ENCODE data around the gene TSFM.

Gene TSFM

DNA sequence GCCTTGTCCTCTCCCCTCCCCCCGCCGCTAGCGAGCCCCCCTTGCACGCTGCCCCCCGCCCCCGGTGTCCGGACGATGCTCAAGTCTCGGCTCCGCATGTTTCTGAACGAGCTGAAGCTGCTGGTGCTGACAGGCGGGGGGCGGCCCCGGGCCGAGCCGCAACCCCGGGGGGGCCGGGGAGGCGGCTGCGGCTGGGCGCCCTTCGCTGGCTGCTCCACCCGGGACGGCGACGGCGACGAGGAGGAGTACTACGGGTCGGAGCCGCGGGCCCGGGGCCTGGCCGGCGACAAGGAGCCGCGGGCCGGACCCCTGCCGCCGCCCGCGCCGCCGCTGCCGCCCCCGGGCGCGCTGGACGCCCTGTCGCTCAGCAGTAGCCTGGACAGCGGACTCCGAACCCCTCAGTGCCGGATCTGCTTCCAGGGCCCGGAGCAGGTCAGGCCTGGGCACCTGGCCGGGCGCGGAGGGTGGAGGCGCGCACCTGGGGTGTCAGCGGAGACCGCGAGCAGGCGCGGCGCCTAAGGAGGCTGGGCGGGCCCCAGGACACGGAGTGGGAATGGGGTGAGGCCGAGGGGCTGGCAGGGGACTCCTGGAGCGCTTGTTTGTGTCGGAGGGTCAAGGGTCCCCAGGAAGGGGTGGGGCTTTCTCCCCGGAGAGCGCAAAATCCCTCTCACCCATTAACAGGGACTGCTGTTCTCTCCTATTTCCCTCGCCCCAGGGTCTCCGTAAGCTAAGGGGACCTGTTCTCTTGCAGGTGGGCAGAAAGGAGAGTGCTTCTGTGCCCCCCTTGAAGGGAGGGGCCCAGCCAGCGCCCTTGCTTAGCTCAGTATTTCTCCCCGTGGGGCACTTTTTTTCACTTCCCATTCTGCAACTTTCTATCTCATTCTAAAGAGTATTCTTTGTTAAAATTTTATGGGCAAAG is 26.9 kb upstream of the TSFM start (continued):
- peak; percentile 65 for TF ChIP-seq ZNF341 (tag by site-specific recombination; IDR thresholded peaks at IDR 0.05; ENCODE audit: low read depth)
- no peak for TF ChIP-seq ZNF302 (tag by site-specific recombination; IDR thresholded peaks at IDR 0.05; ENCODE audit: low read depth)
- TF ChIP-seq, protein P1, sequence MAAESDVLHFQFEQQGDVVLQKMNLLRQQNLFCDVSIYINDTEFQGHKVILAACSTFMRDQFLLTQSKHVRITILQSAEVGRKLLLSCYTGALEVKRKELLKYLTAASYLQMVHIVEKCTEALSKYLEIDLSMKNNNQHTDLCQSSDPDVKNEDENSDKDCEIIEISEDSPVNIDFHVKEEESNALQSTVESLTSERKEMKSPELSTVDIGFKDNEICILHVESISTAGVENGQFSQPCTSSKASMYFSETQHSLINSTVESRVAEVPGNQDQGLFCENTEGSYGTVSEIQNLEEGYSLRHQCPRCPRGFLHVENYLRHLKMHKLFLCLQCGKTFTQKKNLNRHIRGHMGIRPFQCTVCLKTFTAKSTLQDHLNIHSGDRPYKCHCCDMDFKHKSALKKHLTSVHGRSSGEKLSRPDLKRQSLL (tag by site-specific recombination; IDR thresholded peaks at IDR 0.05): no peak
- TF ChIP-seq, protein P2, sequence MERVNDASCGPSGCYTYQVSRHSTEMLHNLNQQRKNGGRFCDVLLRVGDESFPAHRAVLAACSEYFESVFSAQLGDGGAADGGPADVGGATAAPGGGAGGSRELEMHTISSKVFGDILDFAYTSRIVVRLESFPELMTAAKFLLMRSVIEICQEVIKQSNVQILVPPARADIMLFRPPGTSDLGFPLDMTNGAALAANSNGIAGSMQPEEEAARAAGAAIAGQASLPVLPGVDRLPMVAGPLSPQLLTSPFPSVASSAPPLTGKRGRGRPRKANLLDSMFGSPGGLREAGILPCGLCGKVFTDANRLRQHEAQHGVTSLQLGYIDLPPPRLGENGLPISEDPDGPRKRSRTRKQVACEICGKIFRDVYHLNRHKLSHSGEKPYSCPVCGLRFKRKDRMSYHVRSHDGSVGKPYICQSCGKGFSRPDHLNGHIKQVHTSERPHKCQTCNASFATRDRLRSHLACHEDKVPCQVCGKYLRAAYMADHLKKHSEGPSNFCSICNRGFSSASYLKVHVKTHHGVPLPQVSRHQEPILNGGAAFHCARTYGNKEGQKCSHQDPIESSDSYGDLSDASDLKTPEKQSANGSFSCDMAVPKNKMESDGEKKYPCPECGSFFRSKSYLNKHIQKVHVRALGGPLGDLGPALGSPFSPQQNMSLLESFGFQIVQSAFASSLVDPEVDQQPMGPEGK (tag by site-specific recombination; IDR thresholded peaks at IDR 0.05): peak; percentile 58
- no peak for TF ChIP-seq ZNF768 (tag by site-specific recombination; IDR thresholded peaks at IDR 0.05)
- TF ChIP-seq, protein P3, sequence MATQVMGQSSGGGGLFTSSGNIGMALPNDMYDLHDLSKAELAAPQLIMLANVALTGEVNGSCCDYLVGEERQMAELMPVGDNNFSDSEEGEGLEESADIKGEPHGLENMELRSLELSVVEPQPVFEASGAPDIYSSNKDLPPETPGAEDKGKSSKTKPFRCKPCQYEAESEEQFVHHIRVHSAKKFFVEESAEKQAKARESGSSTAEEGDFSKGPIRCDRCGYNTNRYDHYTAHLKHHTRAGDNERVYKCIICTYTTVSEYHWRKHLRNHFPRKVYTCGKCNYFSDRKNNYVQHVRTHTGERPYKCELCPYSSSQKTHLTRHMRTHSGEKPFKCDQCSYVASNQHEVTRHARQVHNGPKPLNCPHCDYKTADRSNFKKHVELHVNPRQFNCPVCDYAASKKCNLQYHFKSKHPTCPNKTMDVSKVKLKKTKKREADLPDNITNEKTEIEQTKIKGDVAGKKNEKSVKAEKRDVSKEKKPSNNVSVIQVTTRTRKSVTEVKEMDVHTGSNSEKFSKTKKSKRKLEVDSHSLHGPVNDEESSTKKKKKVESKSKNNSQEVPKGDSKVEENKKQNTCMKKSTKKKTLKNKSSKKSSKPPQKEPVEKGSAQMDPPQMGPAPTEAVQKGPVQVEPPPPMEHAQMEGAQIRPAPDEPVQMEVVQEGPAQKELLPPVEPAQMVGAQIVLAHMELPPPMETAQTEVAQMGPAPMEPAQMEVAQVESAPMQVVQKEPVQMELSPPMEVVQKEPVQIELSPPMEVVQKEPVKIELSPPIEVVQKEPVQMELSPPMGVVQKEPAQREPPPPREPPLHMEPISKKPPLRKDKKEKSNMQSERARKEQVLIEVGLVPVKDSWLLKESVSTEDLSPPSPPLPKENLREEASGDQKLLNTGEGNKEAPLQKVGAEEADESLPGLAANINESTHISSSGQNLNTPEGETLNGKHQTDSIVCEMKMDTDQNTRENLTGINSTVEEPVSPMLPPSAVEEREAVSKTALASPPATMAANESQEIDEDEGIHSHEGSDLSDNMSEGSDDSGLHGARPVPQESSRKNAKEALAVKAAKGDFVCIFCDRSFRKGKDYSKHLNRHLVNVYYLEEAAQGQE (tag by site-specific recombination; IDR thresholded peaks at IDR 0.05): peak; percentile 60; the same call in 1 of the 2 replicates
- TF ChIP-seq ZNF138 (tag by site-specific recombination; IDR thresholded peaks at IDR 0.05; ENCODE audit: borderline replicate concordance): no peak
- no peak for TF ChIP-seq ZSCAN23 (tag by site-specific recombination; IDR thresholded peaks at IDR 0.05)
- no peak for TF ChIP-seq ZNF16 (tag by site-specific recombination; IDR thresholded peaks at IDR 0.05; ENCODE audit: low read depth)
- TF ChIP-seq, protein P4, sequence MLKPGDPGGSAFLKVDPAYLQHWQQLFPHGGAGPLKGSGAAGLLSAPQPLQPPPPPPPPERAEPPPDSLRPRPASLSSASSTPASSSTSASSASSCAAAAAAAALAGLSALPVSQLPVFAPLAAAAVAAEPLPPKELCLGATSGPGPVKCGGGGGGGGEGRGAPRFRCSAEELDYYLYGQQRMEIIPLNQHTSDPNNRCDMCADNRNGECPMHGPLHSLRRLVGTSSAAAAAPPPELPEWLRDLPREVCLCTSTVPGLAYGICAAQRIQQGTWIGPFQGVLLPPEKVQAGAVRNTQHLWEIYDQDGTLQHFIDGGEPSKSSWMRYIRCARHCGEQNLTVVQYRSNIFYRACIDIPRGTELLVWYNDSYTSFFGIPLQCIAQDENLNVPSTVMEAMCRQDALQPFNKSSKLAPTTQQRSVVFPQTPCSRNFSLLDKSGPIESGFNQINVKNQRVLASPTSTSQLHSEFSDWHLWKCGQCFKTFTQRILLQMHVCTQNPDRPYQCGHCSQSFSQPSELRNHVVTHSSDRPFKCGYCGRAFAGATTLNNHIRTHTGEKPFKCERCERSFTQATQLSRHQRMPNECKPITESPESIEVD (tag by site-specific recombination; IDR thresholded peaks at IDR 0.05): no peak
- TF ChIP-seq ZNF600 (tag by site-specific recombination; IDR thresholded peaks at IDR 0.05): peak; percentile 78
- TF ChIP-seq ZBTB20 (tag by site-specific recombination; IDR thresholded peaks at IDR 0.05): peak; percentile 74; the same call in 1 of the 2 replicates
- 0 out of 2 replicates have a peak, but pooled peaks have one; percentile 22 for TF ChIP-seq ZBTB7A (tag by site-specific recombination; IDR thresholded peaks at IDR 0.05; ENCODE audit: low read depth)
- TF ChIP-seq, protein P5, sequence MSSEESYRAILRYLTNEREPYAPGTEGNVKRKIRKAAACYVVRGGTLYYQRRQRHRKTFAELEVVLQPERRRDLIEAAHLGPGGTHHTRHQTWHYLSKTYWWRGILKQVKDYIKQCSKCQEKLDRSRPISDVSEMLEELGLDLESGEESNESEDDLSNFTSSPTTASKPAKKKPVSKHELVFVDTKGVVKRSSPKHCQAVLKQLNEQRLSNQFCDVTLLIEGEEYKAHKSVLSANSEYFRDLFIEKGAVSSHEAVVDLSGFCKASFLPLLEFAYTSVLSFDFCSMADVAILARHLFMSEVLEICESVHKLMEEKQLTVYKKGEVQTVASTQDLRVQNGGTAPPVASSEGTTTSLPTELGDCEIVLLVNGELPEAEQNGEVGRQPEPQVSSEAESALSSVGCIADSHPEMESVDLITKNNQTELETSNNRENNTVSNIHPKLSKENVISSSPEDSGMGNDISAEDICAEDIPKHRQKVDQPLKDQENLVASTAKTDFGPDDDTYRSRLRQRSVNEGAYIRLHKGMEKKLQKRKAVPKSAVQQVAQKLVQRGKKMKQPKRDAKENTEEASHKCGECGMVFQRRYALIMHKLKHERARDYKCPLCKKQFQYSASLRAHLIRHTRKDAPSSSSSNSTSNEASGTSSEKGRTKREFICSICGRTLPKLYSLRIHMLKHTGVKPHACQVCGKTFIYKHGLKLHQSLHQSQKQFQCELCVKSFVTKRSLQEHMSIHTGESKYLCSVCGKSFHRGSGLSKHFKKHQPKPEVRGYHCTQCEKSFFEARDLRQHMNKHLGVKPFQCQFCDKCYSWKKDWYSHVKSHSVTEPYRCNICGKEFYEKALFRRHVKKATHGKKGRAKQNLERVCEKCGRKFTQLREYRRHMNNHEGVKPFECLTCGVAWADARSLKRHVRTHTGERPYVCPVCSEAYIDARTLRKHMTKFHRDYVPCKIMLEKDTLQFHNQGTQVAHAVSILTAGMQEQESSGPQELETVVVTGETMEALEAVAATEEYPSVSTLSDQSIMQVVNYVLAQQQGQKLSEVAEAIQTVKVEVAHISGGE (tag by site-specific recombination; conservative IDR thresholded peaks at IDR 0.05; ENCODE audit: low read depth): 0 out of 2 replicates have a peak, but pooled peaks have one; percentile 22
- TF ChIP-seq, protein P6, sequence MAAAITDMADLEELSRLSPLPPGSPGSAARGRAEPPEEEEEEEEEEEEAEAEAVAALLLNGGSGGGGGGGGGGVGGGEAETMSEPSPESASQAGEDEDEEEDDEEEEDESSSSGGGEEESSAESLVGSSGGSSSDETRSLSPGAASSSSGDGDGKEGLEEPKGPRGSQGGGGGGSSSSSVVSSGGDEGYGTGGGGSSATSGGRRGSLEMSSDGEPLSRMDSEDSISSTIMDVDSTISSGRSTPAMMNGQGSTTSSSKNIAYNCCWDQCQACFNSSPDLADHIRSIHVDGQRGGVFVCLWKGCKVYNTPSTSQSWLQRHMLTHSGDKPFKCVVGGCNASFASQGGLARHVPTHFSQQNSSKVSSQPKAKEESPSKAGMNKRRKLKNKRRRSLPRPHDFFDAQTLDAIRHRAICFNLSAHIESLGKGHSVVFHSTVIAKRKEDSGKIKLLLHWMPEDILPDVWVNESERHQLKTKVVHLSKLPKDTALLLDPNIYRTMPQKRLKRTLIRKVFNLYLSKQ (tag by site-specific recombination; IDR thresholded peaks at IDR 0.05; ENCODE audit: borderline replicate concordance): no peak
- no peak for TF ChIP-seq ZNF416 (tag by site-specific recombination; IDR thresholded peaks at IDR 0.05)
- TF ChIP-seq MZF1 (tag by site-specific recombination; IDR thresholded peaks at IDR 0.05; ENCODE audit: borderline replicate concordance): no peak
- no peak for TF ChIP-seq ZNF530 (tag by site-specific recombination; IDR thresholded peaks at IDR 0.05; ENCODE audit: low read depth)
- TF ChIP-seq ZNF776 (tag by site-specific recombination; IDR thresholded peaks at IDR 0.05; ENCODE audit: borderline replicate concordance): no peak
- no peak for TF ChIP-seq ZNF623 (tag by site-specific recombination; IDR thresholded peaks at IDR 0.05)
- peak; percentile 95 for TF ChIP-seq ZIC2 (tag by site-specific recombination; IDR thresholded peaks at IDR 0.05)
- no peak for TF ChIP-seq ZNF37A (tag by site-specific recombination; IDR thresholded peaks at IDR 0.05)
- no peak for TF ChIP-seq ZNF585B (tag by site-specific recombination; IDR thresholded peaks at IDR 0.05)

Measured in HEK293 (cell line).